Left ventricle myocardium inferior (tissue), 1 donor: Measurements from ENCODE around the gene PKIG. TPM values are rescaled to one million over a fixed set of nuclear protein-coding genes. Genes with fewer than 3 reads are reported as not detected.

Experiments
- DNase-seq: peaks from one replicate; pipeline ENCODE4 v3.0.0-alpha.2; 2020
- H3K27ac ChIP-seq: fragments of 200-600 bp; replicated peaks from 2 replicates; pipeline ENCODE4 v1.8.0; 2021
- H3K27me3 ChIP-seq: fragments of 200-600 bp; 2 replicates; pipeline ENCODE4 v1.8.0; 2021; ENCODE audit warnings: low read depth
- H3K36me3 ChIP-seq: fragments of 200-600 bp; 2 replicates; pipeline ENCODE4 v1.8.0; 2021
- H3K4me1 ChIP-seq: fragments of 200-600 bp; 2 replicates; pipeline ENCODE4 v1.8.0; 2021
- H3K4me3 ChIP-seq: fragments of 200-600 bp; 2 replicates; pipeline ENCODE4 v1.8.0; 2021; ENCODE audit warnings: mild to moderate bottlenecking, moderate library complexity
- H3K9me3 ChIP-seq: fragments of 200-600 bp; replicated peaks from 2 replicates; pipeline ENCODE4 v1.8.0; 2021
- CTCF ChIP-seq: fragments of 200-600 bp; IDR thresholded peaks from 2 replicates; pipeline ENCODE4 v1.8.0; 2021; ENCODE audit warnings: antibody characterized with exemption, mild to moderate bottlenecking, borderline replicate concordance
- intact Hi-C: fragments of 100-400 bp; cut with micrococcal nuclease; formaldehyde crosslinking; loops from one replicate; pipeline ENCODE4 v1.11.0; 2022
- total RNA-seq: library from RNA; stranded (reverse); fragmentation: NEBNext Ultra II Directional; extraction: Animal tissue kit (Norgen Biotek cat#: 25700); gene quantifications from one replicate; pipeline ENCODE4 v1.2.1, GENCODE V29; 2021
- donor health status: DM: no; HTN: yes; CAD: no; lungs with severe emphysema.

Gene PKIG
- total RNA-seq, 1 donor from 2014 or later = 172 TPM

GRCh38 chr20:44571362-44571988 lies 10.9 kb upstream of the PKIG start:
- H3K27me3 ChIP-seq = no peaks in the 10 kb centered on the region
- TF ChIP-seq CTCF = no peak
- DNase-seq = no peak
- H3K9me3 ChIP-seq = no peaks in the 10 kb centered on the region
- H3K4me3 ChIP-seq = no peak overlapping the region
- H3K36me3 ChIP-seq = no peaks in the 10 kb centered on the region
- intact Hi-C loops = no loop called here
- peaks cover 65% of the 10 kb centered on the region for H3K4me1 ChIP-seq
- H3K27ac ChIP-seq = peak overlapping the region; percentile 95

- H3K27me3 ChIP-seq = no peaks in the 10 kb centered on the region
- no peaks in the 10 kb centered on the region for H3K36me3 ChIP-seq
- H3K4me1 ChIP-seq = peaks cover 72% of the 10 kb centered on the region
- H3K9me3 ChIP-seq = no peaks in the 10 kb centered on the region
- intact Hi-C loops = no loop called here
- peak; percentile 66 for DNase-seq
- no peak for TF ChIP-seq CTCF
- peak overlapping the region; percentile 95 for H3K27ac ChIP-seq
- peak overlapping the region; percentile 48 for H3K4me3 ChIP-seq
Observed at GRCh38 chr20:44572551-44573500, 9.6 kb upstream of the PKIG start.

GRCh38 chr20:44573501-44573869 lies 8.9 kb upstream of the PKIG start:
- Histone ChIP-seq H3K4me1 (peaks cover 75% of the 10 kb centered on the region), H3K9me3 (no peaks in the 10 kb centered on the region), H3K4me3 (peak overlapping the region; percentile 48), H3K36me3 (no peaks in the 10 kb centered on the region), H3K27ac (peak overlapping the region; percentile 95), H3K27me3 (no peaks in the 10 kb centered on the region)
- no peak for DNase-seq
- TF ChIP-seq CTCF = no peak
- intact Hi-C loops = no loop called here

- H3K4me3 ChIP-seq = no peak overlapping the region
- no peak for DNase-seq
- H3K27ac ChIP-seq = peak overlapping the region; percentile 95
- no peaks in the 10 kb centered on the region for H3K36me3 ChIP-seq
- no peaks in the 10 kb centered on the region for H3K9me3 ChIP-seq
- TF ChIP-seq CTCF = no peak
- no peaks in the 10 kb centered on the region for H3K27me3 ChIP-seq
- peaks cover 84% of the 10 kb centered on the region for H3K4me1 ChIP-seq
- intact Hi-C loops = no loop called here
Observed at GRCh38 chr20:44574372-44574771, 8.0 kb upstream of the PKIG start.

- TF ChIP-seq CTCF = peak; percentile 64
- H3K36me3 ChIP-seq = no peaks in the 10 kb centered on the region
- H3K27me3 ChIP-seq = no peaks in the 10 kb centered on the region
- intact Hi-C loops = no loop called here
- H3K4me1 ChIP-seq = peaks cover 97% of the 10 kb centered on the region
- DNase-seq = no peak
- no peak overlapping the region for H3K4me3 ChIP-seq
- H3K27ac ChIP-seq = peak overlapping the region; percentile 77
- H3K9me3 ChIP-seq = no peaks in the 10 kb centered on the region
Observed at GRCh38 chr20:44576297-44576696, 6.1 kb upstream of the PKIG start.
